ENCODE measurements around the gene MXD1.

GRCh38 chr2:69985216-69985615 lies 70.3 kb downstream of the MXD1 start:
- TF ChIP-seq CTCF (optimal IDR thresholded peaks at IDR 0.05 in 1 of 3, IDR thresholded peaks at IDR 0.05 in 1 of 3, conservative IDR thresholded peaks at IDR 0.05 in 1 of 3; ENCODE audit: extremely low read depth in 1 of 3, insufficient read depth in 2 of 3, low read length in 3 of 3) (no peak), EZH2 (IDR thresholded peaks at IDR 0.05; ENCODE audit: low read length) (no peak)

Data from keratinocyte (primary cell).